GM12864 (cell line): Measurements from ENCODE around the gene DCUN1D2.

ENCODE experiments used
- DNase-seq: peaks from one replicate; pipeline ENCODE4 v3.0.0-alpha.2; 2011; ENCODE audit warnings: low read depth
- H3K4me3 ChIP-seq: 2 replicates; pipeline ENCODE4 v1.5.1; 2011; ENCODE audit warnings: mild to moderate bottlenecking, low read depth, low read length, control low read depth
- CTCF ChIP-seq: IDR thresholded peaks from 2 replicates; pipeline ENCODE4 v1.5.1; 2011; ENCODE audit warnings: low read depth, mild to moderate bottlenecking, moderate library complexity, low read length, control low read depth, inconsistent platforms; ENCODE audit errors: missing control alignments

Gene DCUN1D2

GRCh38 chr13:113422807-113423519 lies 67.5 kb downstream of the DCUN1D2 start:
- no peak for TF ChIP-seq CTCF

GRCh38 chr13:113421673-113422270 lies 68.7 kb downstream of the DCUN1D2 start:
- DNase-seq = no peak

More at GRCh38 chr13:113422807-113423519, 67.5 kb downstream of the DCUN1D2 start:
- H3K4me3 ChIP-seq = no peak overlapping the region
- no peak for DNase-seq

GRCh38 chr13:113420833-113421600 lies 69.5 kb downstream of the DCUN1D2 start:
- DNase-seq = no peak
- H3K4me3 ChIP-seq = no peak overlapping the region
- no peak for TF ChIP-seq CTCF

More at GRCh38 chr13:113421673-113422270, 68.7 kb downstream of the DCUN1D2 start:
- TF ChIP-seq CTCF = no peak
- H3K4me3 ChIP-seq = no peak overlapping the region

GRCh38 chr13:113420232-113420631 lies 70.3 kb downstream of the DCUN1D2 start:
- no peak for DNase-seq
- TF ChIP-seq CTCF = no peak
- H3K4me3 ChIP-seq = no peak overlapping the region

- no peak overlapping the region for H3K4me3 ChIP-seq
- TF ChIP-seq CTCF = no peak
- DNase-seq = no peak
Measured at GRCh38 chr13:113419531-113420193, 70.8 kb downstream of the DCUN1D2 start.

GRCh38 chr13:113418722-113419049 lies 71.8 kb downstream of the DCUN1D2 start:
- TF ChIP-seq CTCF = no peak
- no peak overlapping the region for H3K4me3 ChIP-seq
- DNase-seq = no peak
